PC-9 (cell line): ENCODE results near the gene GRM3. TPM values are rescaled to one million over a fixed set of nuclear protein-coding genes. Genes with fewer than 3 reads are reported as not detected.

Experiments used
- BruUV-seq: library from RNA; stranded (reverse); fragments of 400-500 nt; replicated peaks from 2 replicates; lab custom pipeline; 2021; lab: Mats Ljungman, UMichigan
- CTCF ChIA-PET: fragments of 300-600 bp; sonication (Branson Sonifier 250); formaldehyde crosslinking; loops from one replicate; lab custom pipeline; 2022; ENCODE audit warnings: antibody characterized with exemption; lab: Charles Lee
- POLR2A ChIA-PET: fragments of 300-600 bp; sonication (Branson Sonifier 250); formaldehyde crosslinking; loops from one replicate; lab custom pipeline; 2022; ENCODE audit warnings: antibody characterized with exemption; ENCODE audit not compliant: unreplicated experiment; lab: Charles Lee
- DNase-seq, 2 experiments: peaks; one replicate each; pipeline versions ENCODE4 v3.0.0 to v3.0.0-alpha.2; 2015 to 2022; ENCODE audit warnings: mixed read lengths in 1 of 2
- H2AFZ ChIP-seq: fragments of 200-600 bp; sonication (generic); 2 replicates; pipeline ENCODE4 v1.8.1; 2017; ENCODE audit warnings: antibody characterized with exemption
- H3F3A ChIP-seq: fragments of 200-600 bp; sonication (generic); 2 replicates; pipeline ENCODE4 v1.8.1; 2017; ENCODE audit warnings: antibody characterized with exemption, mild to moderate bottlenecking, low read depth; ENCODE audit not compliant: insufficient read depth
- H3K27ac ChIP-seq: fragments of 200-600 bp; sonication (generic); 2 replicates; pipeline ENCODE4 v1.6.1; 2016; ENCODE audit warnings: mixed run types
- H3K27me3 ChIP-seq: fragments of 200-600 bp; sonication (generic); 2 replicates; pipeline ENCODE4 v1.6.1; 2016; ENCODE audit warnings: low read depth, mixed run types; ENCODE audit not compliant: insufficient read depth
- H3K36me3 ChIP-seq: fragments of 200-600 bp; sonication (generic); 2 replicates; pipeline ENCODE4 v1.6.1; 2016; ENCODE audit warnings: low read depth, mixed run types
- H3K4me1 ChIP-seq: fragments of 200-600 bp; sonication (generic); replicated peaks from 2 replicates; pipeline ENCODE4 v1.6.1; 2016; ENCODE audit warnings: mixed run types; ENCODE audit not compliant: insufficient read depth
- H3K4me2 ChIP-seq: fragments of 200-600 bp; sonication (generic); 2 replicates; pipeline ENCODE4 v1.6.1; 2017; ENCODE audit warnings: mixed run types
- H3K4me3 ChIP-seq: fragments of 200-600 bp; sonication (generic); 2 replicates; pipeline ENCODE4 v1.6.1; 2016; ENCODE audit warnings: mixed run types
- H3K79me2 ChIP-seq: fragments of 200-600 bp; sonication (generic); 2 replicates; pipeline ENCODE4 v1.6.1; 2017; ENCODE audit warnings: low read depth, mixed run types
- H3K9me2 ChIP-seq: fragments of 200-600 bp; sonication (generic); 2 replicates; pipeline ENCODE4 v1.8.1; 2017; ENCODE audit warnings: mild to moderate bottlenecking; ENCODE audit not compliant: insufficient read depth
- H3K9me3 ChIP-seq: fragments of 200-600 bp; sonication (generic); 2 replicates; pipeline ENCODE4 v1.8.1; 2016; ENCODE audit warnings: low read depth; ENCODE audit not compliant: insufficient read depth
- H4K20me1 ChIP-seq: fragments of 200-600 bp; sonication (generic); 2 replicates; pipeline ENCODE4 v1.8.1; 2017; ENCODE audit not compliant: insufficient read depth
- CTCF ChIP-seq: fragments of 200-600 bp; sonication (generic); conservative IDR thresholded peaks from 2 replicates; pipeline ENCODE4 v1.6.1; 2017; ENCODE audit warnings: mixed run types, antibody characterized with exemption, mild to moderate bottlenecking, moderate library complexity
- EZH2 ChIP-seq: fragments of 200-600 bp; sonication (generic); IDR thresholded peaks from 2 replicates; pipeline ENCODE4 v1.8.0; 2017; ENCODE audit warnings: antibody characterized with exemption, low read depth
- intact Hi-C: fragments of 100-400 bp; cut with micrococcal nuclease; formaldehyde crosslinking; loops from one replicate; pipeline ENCODE4 v1.10.0; 2022; ENCODE audit not compliant: unreplicated experiment
- total RNA-seq: library from RNA; stranded (reverse); gene quantifications from 2 replicates; pipeline ENCODE4 v1.2.3, GENCODE V29; 2021

The GRM3 gene
- total RNA-seq, 1 experiment from 2014 or later: not detected

GRCh38 chr7:86823769-86824168, 180.1 kb downstream of the GRM3 start:
- no TSS peak for BruUV-seq
- Histone ChIP-seq H3K27ac (no peak overlapping the region), H3K27me3 (no peaks in the 10 kb centered on the region), H2AFZ (no peak overlapping the region), H3K4me3 (no peak overlapping the region), H3K9me3 (no peaks in the 10 kb centered on the region), H3K9me2 (no peaks in the 10 kb centered on the region), H3K79me2 (no peaks in the 10 kb centered on the region), H3F3A (no peaks in the 10 kb centered on the region), H3K4me2 (no peak overlapping the region), H3K4me1 (no peaks in the 10 kb centered on the region), H4K20me1 (no peaks in the 10 kb centered on the region), H3K36me3 (no peaks in the 10 kb centered on the region)
- TF ChIP-seq CTCF (no peak), EZH2 (no peak)
- ChIA-PET CTCF (no interaction called here), POLR2A (interaction anchor here (0.7 kb wide), 1 partner anchor 516 kb away, joined by 8 read pairs; no protein-coding TSS in a partner anchor)
- no peak for DNase-seq
- intact Hi-C loops: no loop called here

GRCh38 chr7:86825264-86825663, 181.6 kb downstream of the GRM3 start:
- H3K79me2 ChIP-seq: no peaks in the 10 kb centered on the region
- H3K4me3 ChIP-seq: no peak overlapping the region
- BruUV-seq: no TSS peak
- no peak overlapping the region for H3K27ac ChIP-seq
- H3K4me2 ChIP-seq: no peak overlapping the region
- POLR2A ChIA-PET: interaction anchor here (0.7 kb wide), 1 partner anchor 629 kb away, joined by 3 read pairs; no protein-coding TSS in a partner anchor
- no peaks in the 10 kb centered on the region for H3K4me1 ChIP-seq
- no peaks in the 10 kb centered on the region for H3K36me3 ChIP-seq
- no peak overlapping the region for H2AFZ ChIP-seq
- no peaks in the 10 kb centered on the region for H3F3A ChIP-seq
- no peak for DNase-seq
- no peaks in the 10 kb centered on the region for H3K9me2 ChIP-seq
- H3K27me3 ChIP-seq: no peaks in the 10 kb centered on the region
- intact Hi-C loops: no loop called here
- TF ChIP-seq CTCF (no peak), EZH2 (no peak)
- no peaks in the 10 kb centered on the region for H4K20me1 ChIP-seq
- no peaks in the 10 kb centered on the region for H3K9me3 ChIP-seq
- CTCF ChIA-PET: no interaction called here

GRCh38 chr7:86826948-86827347, 183.2 kb downstream of the GRM3 start:
- no TSS peak for BruUV-seq
- H3K4me1 ChIP-seq: no peaks in the 10 kb centered on the region
- CTCF ChIA-PET: no interaction called here
- POLR2A ChIA-PET: no interaction called here
- no peak overlapping the region for H3K4me2 ChIP-seq
- H3K79me2 ChIP-seq: no peaks in the 10 kb centered on the region
- intact Hi-C loops: no loop called here
- H3K27me3 ChIP-seq: no peaks in the 10 kb centered on the region
- H3K27ac ChIP-seq: no peak overlapping the region
- no peak for DNase-seq
- no peaks in the 10 kb centered on the region for H4K20me1 ChIP-seq
- no peaks in the 10 kb centered on the region for H3K9me2 ChIP-seq
- H3K4me3 ChIP-seq: no peak overlapping the region
- TF ChIP-seq EZH2 (no peak), CTCF (no peak)
- no peaks in the 10 kb centered on the region for H3K9me3 ChIP-seq
- no peaks in the 10 kb centered on the region for H3K36me3 ChIP-seq
- no peaks in the 10 kb centered on the region for H3F3A ChIP-seq
- no peak overlapping the region for H2AFZ ChIP-seq
